SK-N-SH (cell line): ENCODE measurements around the gene EHD1. TPM values are rescaled to one million over a fixed set of nuclear protein-coding genes. Genes with fewer than 3 reads are reported as not detected.

Experiments
- CTCF ChIA-PET: fragments of 300-600, 350-600 bp; formaldehyde crosslinking; extraction: SDS; loops from one replicate; lab custom pipeline; 2021; lab: Yijun Ruan, JAX
- POLR2A ChIA-PET: fragments of 350-600 bp; sonication (Branson Sonifier 250); formaldehyde crosslinking; extraction: SDS; loops from one replicate; lab custom pipeline; 2020; ENCODE audit warnings: antibody characterized with exemption, inconsistent platforms; lab: Yijun Ruan, JAX
- DNase-seq: peaks from one replicate; pipeline ENCODE4 v3.0.0; 2012
- H2AFZ ChIP-seq: fragments of 200-600 bp; sonication (generic); 2 replicates; pipeline ENCODE4 v1.8.1; 2016; ENCODE audit warnings: antibody characterized with exemption, mild to moderate bottlenecking, low read depth
- H3F3A ChIP-seq: fragments of 200-600 bp; sonication (generic); replicated peaks from 2 replicates; pipeline ENCODE3; 2016; ENCODE audit warnings: antibody characterized with exemption, mild to moderate bottlenecking; ENCODE audit not compliant: insufficient read depth
- H3K27ac ChIP-seq, 2 experiments: fragments of 200-500 bp in 1 of 2; fragments of 200-600 bp in 1 of 2; sonication (Bioruptor generic) in 1 of 2; sonication (generic), shearing (Covaris generic) in 1 of 2; 2 replicates each; pipeline versions ENCODE4 v1.5.1 to v1.6.1; 2014 to 2016; ENCODE audit warnings: low read depth in 2 of 2, inconsistent platforms in 1 of 2, low read length in 1 of 2, mild to moderate bottlenecking in 1 of 2, mixed read lengths in 1 of 2
- H3K27me3 ChIP-seq: fragments of 200-600 bp; sonication (generic), shearing (Covaris generic); 2 replicates; pipeline ENCODE4 v1.6.1; 2016; ENCODE audit warnings: mixed run types; ENCODE audit not compliant: insufficient read depth
- H3K36me3 ChIP-seq, 2 experiments: fragments of 200-500 bp in 1 of 2; fragments of 200-600 bp in 1 of 2; sonication (Bioruptor generic) in 1 of 2; sonication (generic) in 1 of 2; replicated peaks in 1 of 2; 2 replicates each; pipeline versions ENCODE3 to v1.5.1; 2014 to 2016; ENCODE audit warnings: low read length in 1 of 2, mild to moderate bottlenecking in 1 of 2; ENCODE audit not compliant: insufficient read depth in 2 of 2, control insufficient read depth in 1 of 2
- H3K4me1 ChIP-seq, 2 experiments: fragments of 200-500 bp in 1 of 2; fragments of 200-600 bp in 1 of 2; sonication (Bioruptor generic) in 1 of 2; sonication (generic), shearing (Covaris generic) in 1 of 2; 2 replicates each; pipeline versions ENCODE4 v1.5.1 to v1.6.1; 2014 to 2016; ENCODE audit warnings: low read depth in 1 of 2, low read length in 1 of 2, mixed run types in 1 of 2; ENCODE audit not compliant: insufficient read depth in 2 of 2, control insufficient read depth in 1 of 2
- H3K4me2 ChIP-seq: fragments of 200-600 bp; sonication (generic), shearing (Covaris generic); 2 replicates; pipeline ENCODE4 v1.6.1; 2017; ENCODE audit warnings: mixed run types
- H3K4me3 ChIP-seq, 2 experiments: fragments of 200-500 bp in 1 of 2; fragments of 200-600 bp in 1 of 2; sonication (Bioruptor generic) in 1 of 2; sonication (generic), shearing (Covaris generic) in 1 of 2; 2 replicates each; pipeline versions ENCODE4 v1.5.1 to v1.8.1; 2014 to 2016; ENCODE audit warnings: low read depth in 2 of 2, inconsistent platforms in 1 of 2, low read length in 1 of 2, mild to moderate bottlenecking in 1 of 2, mixed read lengths in 1 of 2, moderate library complexity in 1 of 2
- H3K79me2 ChIP-seq: fragments of 200-600 bp; sonication (generic); 2 replicates; pipeline ENCODE4 v1.8.1; 2017; ENCODE audit warnings: mild to moderate bottlenecking; ENCODE audit not compliant: insufficient read depth
- H3K9ac ChIP-seq: fragments of 200-600 bp; sonication (generic); 2 replicates; pipeline ENCODE4 v1.6.1; 2017; ENCODE audit warnings: mixed run types
- H3K9me2 ChIP-seq: fragments of 200-600 bp; sonication (generic); 2 replicates; pipeline ENCODE4 v1.6.1; 2017; ENCODE audit warnings: mixed run types
- H3K9me3 ChIP-seq: fragments of 200-600 bp; sonication (generic); 2 replicates; pipeline ENCODE4 v1.6.1; 2017; ENCODE audit warnings: mixed run types, mild to moderate bottlenecking, moderate library complexity
- H4K20me1 ChIP-seq: fragments of 200-600 bp; sonication (generic); 2 replicates; pipeline ENCODE4 v1.6.1; 2017; ENCODE audit warnings: mild to moderate bottlenecking, mixed run types; ENCODE audit not compliant: insufficient read depth
- CHD2 ChIP-seq: fragments of 150-350 bp; IDR thresholded peaks from 2 replicates; pipeline ENCODE4 v1.6.1; 2018; ENCODE audit warnings: low read length; ENCODE audit not compliant: partially characterized antibody
- FOSL2 ChIP-seq: IDR thresholded peaks from 2 replicates; pipeline ENCODE4 v1.4.0; 2012; ENCODE audit warnings: low read depth, mild to moderate bottlenecking, moderate library complexity, borderline replicate concordance
- GABPA ChIP-seq: IDR thresholded peaks from 2 replicates; pipeline ENCODE4 v1.4.0; 2012; ENCODE audit warnings: low read depth, mild to moderate bottlenecking
- MAX ChIP-seq: IDR thresholded peaks from 2 replicates; pipeline ENCODE4 v1.4.0; 2012; ENCODE audit warnings: low read depth
- MXI1 ChIP-seq: IDR thresholded peaks from 2 replicates; pipeline ENCODE4 v1.6.1; 2012; ENCODE audit warnings: mild to moderate bottlenecking, low read depth, low read length, improper control_type of control experiment
- NRF1 ChIP-seq: IDR thresholded peaks from 2 replicates; pipeline ENCODE4 v1.6.1; 2012; ENCODE audit warnings: low read depth, mild to moderate bottlenecking, low read length
- POLR2AphosphoS5 ChIP-seq: IDR thresholded peaks from 2 replicates; pipeline ENCODE4 v1.6.1; 2012; ENCODE audit warnings: low read depth, low read length
- RAD21 ChIP-seq: IDR thresholded peaks from 2 replicates; pipeline ENCODE4 v1.6.1; 2012; ENCODE audit warnings: mild to moderate bottlenecking, low read length
- RFX5 ChIP-seq: IDR thresholded peaks from 2 replicates; pipeline ENCODE4 v1.6.1; 2012; ENCODE audit warnings: mild to moderate bottlenecking, improper control_type of control experiment, low read length
- SIN3A ChIP-seq: IDR thresholded peaks from 2 replicates; pipeline ENCODE4 v1.6.1; 2012; ENCODE audit warnings: low read depth, mild to moderate bottlenecking, low read length, moderate library complexity, borderline replicate concordance
- TAF1 ChIP-seq: IDR thresholded peaks from 2 replicates; pipeline ENCODE4 v1.6.1; 2012; ENCODE audit warnings: low read depth, mild to moderate bottlenecking, low read length, moderate library complexity, borderline replicate concordance
- USF1 ChIP-seq: IDR thresholded peaks from 2 replicates; pipeline ENCODE4 v1.4.0; 2012; ENCODE audit warnings: low read depth, borderline replicate concordance
- USF2 ChIP-seq: fragments of 150-350 bp; IDR thresholded peaks from 2 replicates; pipeline ENCODE4 v1.6.1; 2017; ENCODE audit warnings: antibody characterized with exemption, low read length, low read depth, borderline replicate concordance
- YY1 ChIP-seq: IDR thresholded peaks from 2 replicates; pipeline ENCODE4 v1.4.0; 2012; ENCODE audit warnings: low read depth, mild to moderate bottlenecking
- WGBS: methylation state at CpG from one replicate; pipeline ENCODE4 v1.1.6; 2017; ENCODE audit warnings: low lambda C conversion rate; 5-methylcytosine and 5-hydroxymethylcytosine counted together
- polyA plus RNA-seq, 3 experiments: library from polyadenylated mRNA; depleted of rRNA; stranded (reverse); fragments of >200 nt; gene quantifications; 2 replicates each; pipeline ENCODE4 v1.2.3, GENCODE V29; 2012
- TF ChIP-seq, protein P1 (sequence below): IDR thresholded peaks from 2 replicates; pipeline ENCODE4 v1.4.0; 2012; ENCODE audit warnings: low read depth, borderline replicate concordance
- TF ChIP-seq, protein P2 (sequence below): IDR thresholded peaks from 2 replicates; pipeline ENCODE4; 2012
- TF ChIP-seq, protein P3 (sequence below): IDR thresholded peaks from 2 replicates; pipeline ENCODE4 v1.6.1; 2012; ENCODE audit warnings: mild to moderate bottlenecking, low read depth, low read length, moderate library complexity

The EHD1 gene
- polyA plus RNA-seq, 1 of the 3 experiments (the other 2 are of a cell fraction) = 93.3 TPM

GRCh38 chr11:64826578-64827450, 51.6 kb downstream of the EHD1 start:
- no peaks in the 10 kb centered on the region for H4K20me1 ChIP-seq
- TF ChIP-seq MAX = no peak
- no peak for TF ChIP-seq RFX5
- TF ChIP-seq CHD2 = no peak
- TF ChIP-seq MXI1 = no peak
- TF ChIP-seq YY1 = no peak
- TF ChIP-seq USF2 = no peak
- no peak for TF ChIP-seq RAD21
- no peak for TF ChIP-seq USF1
- TF ChIP-seq GABPA = no peak
- no peak for TF ChIP-seq FOSL2
- TF ChIP-seq, protein P1, sequence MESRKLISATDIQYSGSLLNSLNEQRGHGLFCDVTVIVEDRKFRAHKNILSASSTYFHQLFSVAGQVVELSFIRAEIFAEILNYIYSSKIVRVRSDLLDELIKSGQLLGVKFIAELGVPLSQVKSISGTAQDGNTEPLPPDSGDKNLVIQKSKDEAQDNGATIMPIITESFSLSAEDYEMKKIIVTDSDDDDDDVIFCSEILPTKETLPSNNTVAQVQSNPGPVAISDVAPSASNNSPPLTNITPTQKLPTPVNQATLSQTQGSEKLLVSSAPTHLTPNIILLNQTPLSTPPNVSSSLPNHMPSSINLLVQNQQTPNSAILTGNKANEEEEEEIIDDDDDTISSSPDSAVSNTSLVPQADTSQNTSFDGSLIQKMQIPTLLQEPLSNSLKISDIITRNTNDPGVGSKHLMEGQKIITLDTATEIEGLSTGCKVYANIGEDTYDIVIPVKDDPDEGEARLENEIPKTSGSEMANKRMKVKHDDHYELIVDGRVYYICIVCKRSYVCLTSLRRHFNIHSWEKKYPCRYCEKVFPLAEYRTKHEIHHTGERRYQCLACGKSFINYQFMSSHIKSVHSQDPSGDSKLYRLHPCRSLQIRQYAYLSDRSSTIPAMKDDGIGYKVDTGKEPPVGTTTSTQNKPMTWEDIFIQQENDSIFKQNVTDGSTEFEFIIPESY = no peak
- no peak for TF ChIP-seq TAF1
- TF ChIP-seq, all 33 proteins: peak for 0
- WGBS = 84% methylated on average over 28 of the region's 52 CpGs
- Histone ChIP-seq H3K36me3 (no peaks in the 10 kb centered on the region), H3F3A (no peaks in the 10 kb centered on the region), H3K4me3 (no peak overlapping the region), H3K27me3 (no peaks in the 10 kb centered on the region; the same call in 1 of the 2 replicates), H3K9me3 (no peaks in the 10 kb centered on the region), H3K27ac (no peak overlapping the region), H3K9ac (no peak overlapping the region), H3K4me1 (no peaks in the 10 kb centered on the region; a peak in 1 of 4 replicates), H3K79me2 (no peaks in the 10 kb centered on the region), H2AFZ (no peak overlapping the region), H3K4me2 (no peak overlapping the region), H3K9me2 (no peaks in the 10 kb centered on the region)
- ChIA-PET POLR2A (no interaction called here), CTCF (interaction anchor here (1.0 to 1.1 kb wide), 2 partner anchors 19 to 21 kb away, joined by 3 to 4 read pairs; no protein-coding TSS in a partner anchor)
- DNase-seq = no peak

DNA sequence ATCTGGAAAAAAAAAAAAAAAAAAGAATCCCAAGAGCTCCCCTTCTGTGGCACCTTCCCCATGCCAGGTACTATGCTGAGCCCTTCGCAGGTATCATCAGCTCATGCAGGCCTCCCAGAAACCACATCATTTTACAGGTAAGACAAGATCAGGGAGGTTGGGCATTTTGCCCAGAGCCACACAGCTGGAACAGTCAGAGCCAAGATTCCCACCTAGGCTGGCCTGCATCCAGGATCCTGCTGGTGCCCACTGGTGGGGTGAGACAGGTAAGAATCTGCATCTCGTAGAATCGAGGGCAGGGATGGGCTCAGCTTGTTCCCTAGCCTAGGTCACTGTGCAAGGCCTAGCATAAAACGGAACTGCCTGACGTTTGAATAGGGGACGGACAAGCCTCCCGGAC, 52.4 kb downstream of the EHD1 start:
- Histone ChIP-seq H3K4me1 (no peaks in the 10 kb centered on the region), H3K36me3 (no peaks in the 10 kb centered on the region), H3K4me3 (no peak overlapping the region), H3F3A (no peaks in the 10 kb centered on the region), H3K9ac (no peak overlapping the region), H3K79me2 (no peaks in the 10 kb centered on the region), H2AFZ (no peak overlapping the region), H3K9me3 (no peaks in the 10 kb centered on the region), H3K9me2 (no peaks in the 10 kb centered on the region), H3K27ac (no peak overlapping the region), H4K20me1 (no peaks in the 10 kb centered on the region), H3K4me2 (no peak overlapping the region), H3K27me3 (no peaks in the 10 kb centered on the region; the same call in 1 of the 2 replicates)
- DNase-seq = no peak
- ChIA-PET POLR2A (no interaction called here), CTCF (interaction anchor here (1.0 to 2.4 kb wide), 3 partner anchors 18 to 22 kb away, joined by 3 to 11 read pairs (median 4); partner anchors contain the start of gene CDC42BPG)
- TF ChIP-seq, protein P2, sequence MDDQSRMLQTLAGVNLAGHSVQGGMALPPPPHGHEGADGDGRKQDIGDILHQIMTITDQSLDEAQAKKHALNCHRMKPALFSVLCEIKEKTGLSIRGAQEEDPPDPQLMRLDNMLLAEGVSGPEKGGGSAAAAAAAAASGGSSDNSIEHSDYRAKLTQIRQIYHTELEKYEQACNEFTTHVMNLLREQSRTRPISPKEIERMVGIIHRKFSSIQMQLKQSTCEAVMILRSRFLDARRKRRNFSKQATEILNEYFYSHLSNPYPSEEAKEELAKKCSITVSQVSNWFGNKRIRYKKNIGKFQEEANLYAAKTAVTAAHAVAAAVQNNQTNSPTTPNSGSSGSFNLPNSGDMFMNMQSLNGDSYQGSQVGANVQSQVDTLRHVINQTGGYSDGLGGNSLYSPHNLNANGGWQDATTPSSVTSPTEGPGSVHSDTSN = no peak
- TF ChIP-seq, protein P3, sequence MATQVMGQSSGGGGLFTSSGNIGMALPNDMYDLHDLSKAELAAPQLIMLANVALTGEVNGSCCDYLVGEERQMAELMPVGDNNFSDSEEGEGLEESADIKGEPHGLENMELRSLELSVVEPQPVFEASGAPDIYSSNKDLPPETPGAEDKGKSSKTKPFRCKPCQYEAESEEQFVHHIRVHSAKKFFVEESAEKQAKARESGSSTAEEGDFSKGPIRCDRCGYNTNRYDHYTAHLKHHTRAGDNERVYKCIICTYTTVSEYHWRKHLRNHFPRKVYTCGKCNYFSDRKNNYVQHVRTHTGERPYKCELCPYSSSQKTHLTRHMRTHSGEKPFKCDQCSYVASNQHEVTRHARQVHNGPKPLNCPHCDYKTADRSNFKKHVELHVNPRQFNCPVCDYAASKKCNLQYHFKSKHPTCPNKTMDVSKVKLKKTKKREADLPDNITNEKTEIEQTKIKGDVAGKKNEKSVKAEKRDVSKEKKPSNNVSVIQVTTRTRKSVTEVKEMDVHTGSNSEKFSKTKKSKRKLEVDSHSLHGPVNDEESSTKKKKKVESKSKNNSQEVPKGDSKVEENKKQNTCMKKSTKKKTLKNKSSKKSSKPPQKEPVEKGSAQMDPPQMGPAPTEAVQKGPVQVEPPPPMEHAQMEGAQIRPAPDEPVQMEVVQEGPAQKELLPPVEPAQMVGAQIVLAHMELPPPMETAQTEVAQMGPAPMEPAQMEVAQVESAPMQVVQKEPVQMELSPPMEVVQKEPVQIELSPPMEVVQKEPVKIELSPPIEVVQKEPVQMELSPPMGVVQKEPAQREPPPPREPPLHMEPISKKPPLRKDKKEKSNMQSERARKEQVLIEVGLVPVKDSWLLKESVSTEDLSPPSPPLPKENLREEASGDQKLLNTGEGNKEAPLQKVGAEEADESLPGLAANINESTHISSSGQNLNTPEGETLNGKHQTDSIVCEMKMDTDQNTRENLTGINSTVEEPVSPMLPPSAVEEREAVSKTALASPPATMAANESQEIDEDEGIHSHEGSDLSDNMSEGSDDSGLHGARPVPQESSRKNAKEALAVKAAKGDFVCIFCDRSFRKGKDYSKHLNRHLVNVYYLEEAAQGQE = no peak
- TF ChIP-seq NRF1 = no peak
- no peak for TF ChIP-seq GABPA
- no peak for TF ChIP-seq RAD21
- TF ChIP-seq POLR2AphosphoS5 = no peak
- TF ChIP-seq SIN3A = no peak
- 97% methylated on average over 7 of the region's 7 CpGs for WGBS
